CD4-positive, alpha-beta T cell treated with Interleukin-21 for 1 hour (primary cell): ENCODE results near the gene CACNA1S.
A peak's percentile ranks its signal among the peaks of the same experiment; 100 is the strongest.

Source experiments
- DNase-seq: peaks from one replicate; pipeline ENCODE4 v3.0.0-alpha.2; 2020

CACNA1S gene

GRCh38 chr1:201060586-201060985, 51.6 kb downstream of the CACNA1S start:
- DNase-seq = no peak

GRCh38 chr1:201059871-201060555, 52.2 kb downstream of the CACNA1S start:
- no peak for DNase-seq

GRCh38 chr1:201059401-201059800, 52.8 kb downstream of the CACNA1S start:
- DNase-seq = no peak

- no peak for DNase-seq
These were observed 58.1 kb downstream of the CACNA1S start for GRCh38 chr1:201054091-201054543.

- no peak for DNase-seq
These were observed 58.9 kb downstream of the CACNA1S start for GRCh38 chr1:201053155-201053860.

GRCh38 chr1:201051399-201051798, 60.8 kb downstream of the CACNA1S start:
- DNase-seq = no peak

GRCh38 chr1:201050515-201051277, 61.5 kb downstream of the CACNA1S start:
- no peak for DNase-seq

GRCh38 chr1:201049248-201049831, 62.9 kb downstream of the CACNA1S start:
- DNase-seq = no peak

- no peak for DNase-seq
These were observed 63.7 kb downstream of the CACNA1S start for GRCh38 chr1:201048521-201048920.

- DNase-seq = no peak
These were observed 68.1 kb downstream of the CACNA1S start for GRCh38 chr1:201044119-201044518.

GRCh38 chr1:201042779-201043461, 69.3 kb downstream of the CACNA1S start:
- DNase-seq = peak; percentile 78

- no peak for DNase-seq
These were observed 71.2 kb downstream of the CACNA1S start for GRCh38 chr1:201041011-201041410.

- no peak for DNase-seq
These were observed 72.3 kb downstream of the CACNA1S start for GRCh38 chr1:201039876-201040275.

- no peak for DNase-seq
These were observed 72.8 kb downstream of the CACNA1S start for GRCh38 chr1:201039418-201039817.

GRCh38 chr1:201038186-201038876, 73.9 kb downstream of the CACNA1S start:
- DNase-seq = no peak

GRCh38 chr1:201036188-201036842, 75.9 kb downstream of the CACNA1S start:
- DNase-seq = no peak

- DNase-seq = no peak
These were observed 77.6 kb downstream of the CACNA1S start for GRCh38 chr1:201034671-201035070.

- DNase-seq = no peak
These were observed 79.8 kb downstream of the CACNA1S start for GRCh38 chr1:201032408-201032807.

GRCh38 chr1:201028461-201028889, 83.8 kb downstream of the CACNA1S start:
- no peak for DNase-seq

- no peak for DNase-seq
These were observed 85.4 kb downstream of the CACNA1S start for GRCh38 chr1:201026836-201027235.

GRCh38 chr1:201026234-201026633, 86.0 kb downstream of the CACNA1S start:
- no peak for DNase-seq
